Neutrophil (primary cell): ENCODE results near the gene MET.

ENCODE experiments used
- H3K27ac ChIP-seq: fragments of 200-600 bp; sonication (generic); 2 replicates; pipeline ENCODE4 v1.5.1; 2016; ENCODE audit warnings: mild to moderate bottlenecking, moderate library complexity
- H3K27me3 ChIP-seq: fragments of 200-600 bp; sonication (generic); 2 replicates; pipeline ENCODE4 v1.6.0; 2016; ENCODE audit warnings: mild to moderate bottlenecking
- H3K36me3 ChIP-seq: fragments of 200-600 bp; sonication (generic); 2 replicates; pipeline ENCODE4 v1.5.1; 2017
- H3K4me1 ChIP-seq, 2 experiments: fragments of 200-600 bp in 1 of 2; sonication (generic) in 1 of 2; 1 replicate in 1 of 2; 2 replicates in 1 of 2; pipeline versions ENCODE4 v1.5.1 to v1.6.1; 2013 to 2016; ENCODE audit warnings: low read depth in 1 of 2, low read length in 1 of 2, mild to moderate bottlenecking in 1 of 2, moderate library complexity in 1 of 2; ENCODE audit not compliant: control insufficient read depth in 1 of 2, insufficient read depth in 1 of 2
- H3K4me3 ChIP-seq, 2 experiments: fragments of 200-600 bp in 1 of 2; sonication (generic) in 1 of 2; 1 replicate in 1 of 2; 2 replicates in 1 of 2; pipeline ENCODE4 v1.5.1; 2013 to 2016; ENCODE audit warnings: low read depth in 1 of 2, low read length in 1 of 2, mild to moderate bottlenecking in 1 of 2, moderate library complexity in 1 of 2
- H3K9me3 ChIP-seq: fragments of 200-600 bp; sonication (generic); 2 replicates; pipeline ENCODE4 v1.5.1; 2016
- CTCF ChIP-seq: fragments of 200-600 bp; sonication (generic); IDR thresholded peaks from 2 replicates; pipeline ENCODE4 v1.5.1; 2016; ENCODE audit warnings: antibody characterized with exemption

The MET gene

DNA sequence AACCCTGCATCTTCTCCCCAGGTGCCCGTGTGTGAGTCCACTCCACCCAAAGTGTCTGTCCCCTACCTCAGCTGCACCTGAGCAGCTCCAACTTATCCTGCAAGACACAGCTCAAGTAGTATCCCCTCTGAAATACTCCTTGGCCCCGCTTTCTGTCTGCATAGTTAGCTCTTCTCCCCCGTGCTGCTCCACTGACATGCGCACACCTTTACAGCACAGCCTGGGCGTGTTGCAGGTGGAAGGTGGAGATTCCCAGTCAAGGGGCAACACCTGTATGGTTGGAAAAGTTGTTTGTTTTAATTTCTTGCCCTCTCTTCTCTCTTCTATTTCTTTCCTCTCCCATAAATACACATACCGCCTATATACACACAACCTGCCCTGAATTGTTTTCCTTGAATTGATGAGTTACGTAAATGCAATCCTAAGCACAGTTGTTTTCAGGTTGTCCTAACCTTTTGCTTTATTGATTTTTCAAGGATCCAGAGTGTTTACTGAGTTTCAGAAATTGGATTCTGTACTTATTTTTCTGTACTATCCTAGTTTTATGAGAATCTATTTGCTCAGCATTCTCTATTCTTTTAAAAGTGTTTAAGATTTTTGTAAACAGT is 14.9 kb downstream of the MET start:
- Histone ChIP-seq H3K4me1 (no peaks in the 10 kb centered on the region), H3K9me3 (no peaks in the 10 kb centered on the region), H3K27ac (no peak overlapping the region), H3K27me3 (no peaks in the 10 kb centered on the region), H3K36me3 (no peaks in the 10 kb centered on the region), H3K4me3 (no peak overlapping the region)
- no peak for TF ChIP-seq CTCF

DNA sequence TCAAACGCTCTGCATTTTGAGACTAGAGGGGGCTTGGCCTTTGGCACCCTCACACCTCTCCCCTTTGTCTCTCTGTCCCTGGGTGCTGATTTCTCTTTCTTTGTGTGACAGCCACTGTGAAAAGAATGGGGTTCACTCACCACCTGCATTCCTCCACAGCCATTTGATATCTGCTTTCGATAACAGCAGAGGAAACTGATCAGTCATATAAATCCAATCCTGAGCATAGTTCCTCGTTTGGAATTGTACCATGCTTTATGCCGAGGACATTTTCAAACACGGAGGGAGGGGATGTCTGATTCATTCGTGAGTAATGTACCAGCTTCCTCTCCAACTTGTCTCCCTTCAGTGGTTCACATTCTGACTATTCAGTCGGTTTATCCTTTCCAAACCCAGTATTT is 15.8 kb downstream of the MET start:
- H3K27me3 ChIP-seq, result no peaks in the 10 kb centered on the region
- no peak overlapping the region for H3K4me3 ChIP-seq
- H3K27ac ChIP-seq, result no peak overlapping the region
- no peak for TF ChIP-seq CTCF
- H3K9me3 ChIP-seq, result no peaks in the 10 kb centered on the region
- H3K36me3 ChIP-seq, result no peaks in the 10 kb centered on the region
- no peaks in the 10 kb centered on the region for H3K4me1 ChIP-seq

- no peak overlapping the region for H3K4me3 ChIP-seq
- no peak overlapping the region for H3K27ac ChIP-seq
- no peaks in the 10 kb centered on the region for H3K9me3 ChIP-seq
- no peaks in the 10 kb centered on the region for H3K27me3 ChIP-seq
- no peaks in the 10 kb centered on the region for H3K36me3 ChIP-seq
- H3K4me1 ChIP-seq, result no peaks in the 10 kb centered on the region
- TF ChIP-seq CTCF, result no peak
These were observed 17.8 kb downstream of the MET start for GRCh38 chr7:116689790-116690259.

- no peaks in the 10 kb centered on the region for H3K36me3 ChIP-seq
- TF ChIP-seq CTCF, result no peak
- no peaks in the 10 kb centered on the region for H3K4me1 ChIP-seq
- no peaks in the 10 kb centered on the region for H3K9me3 ChIP-seq
- no peak overlapping the region for H3K4me3 ChIP-seq
- no peak overlapping the region for H3K27ac ChIP-seq
- H3K27me3 ChIP-seq, result no peaks in the 10 kb centered on the region
These were observed 19.7 kb downstream of the MET start for GRCh38 chr7:116691664-116692063.

GRCh38 chr7:116692401-116693308 is 20.7 kb downstream of the MET start:
- no peak overlapping the region for H3K27ac ChIP-seq
- no peaks in the 10 kb centered on the region for H3K4me1 ChIP-seq
- no peaks in the 10 kb centered on the region for H3K36me3 ChIP-seq
- TF ChIP-seq CTCF, result no peak
- no peaks in the 10 kb centered on the region for H3K27me3 ChIP-seq
- H3K4me3 ChIP-seq, result no peak overlapping the region
- H3K9me3 ChIP-seq, result no peaks in the 10 kb centered on the region
